Skeletal muscle satellite cell (primary cell): ENCODE results near the gene NCOA7. TPM values are rescaled to one million over a fixed set of nuclear protein-coding genes. Genes with fewer than 3 reads are reported as not detected.
"Not testable (repeated sequence)": the region's sequence is repeated elsewhere in the genome, so short reads cannot be mapped to it uniquely, and the experiment has no call there.

Source experiments
- H3K27me3 ChIP-seq: 2 replicates; pipeline ENCODE4 v1.7.0; 2013; ENCODE audit warnings: low read length; ENCODE audit not compliant: control insufficient read depth, insufficient read depth
- H3K36me3 ChIP-seq: 2 replicates; pipeline ENCODE4 v1.7.0; 2013; ENCODE audit warnings: mild to moderate bottlenecking, control low read depth, low read length; ENCODE audit not compliant: insufficient read depth
- H3K4me1 ChIP-seq: 2 replicates; pipeline ENCODE4 v1.7.0; 2013; ENCODE audit warnings: low read length; ENCODE audit not compliant: control insufficient read depth, insufficient read depth
- H3K4me2 ChIP-seq: 2 replicates; pipeline ENCODE4 v1.7.0; 2013; ENCODE audit warnings: mild to moderate bottlenecking, low read length
- H3K4me3 ChIP-seq: 2 replicates; pipeline ENCODE4 v1.7.0; 2013; ENCODE audit warnings: low read length
- H3K9ac ChIP-seq: 2 replicates; pipeline ENCODE4 v1.7.0; 2013; ENCODE audit warnings: mild to moderate bottlenecking, low read depth, low read length, moderate library complexity
- H3K9me3 ChIP-seq: replicated peaks from 2 replicates; pipeline ENCODE4 v1.7.0; 2013; ENCODE audit warnings: mild to moderate bottlenecking, control low read depth, low read length
- small RNA-seq: library from RNA; depleted of rRNA; stranded (forward); fragments of <200 nt; gene quantifications from one replicate; pipeline ENCODE3, GENCODE V24; 2012

Gene NCOA7

DNA sequence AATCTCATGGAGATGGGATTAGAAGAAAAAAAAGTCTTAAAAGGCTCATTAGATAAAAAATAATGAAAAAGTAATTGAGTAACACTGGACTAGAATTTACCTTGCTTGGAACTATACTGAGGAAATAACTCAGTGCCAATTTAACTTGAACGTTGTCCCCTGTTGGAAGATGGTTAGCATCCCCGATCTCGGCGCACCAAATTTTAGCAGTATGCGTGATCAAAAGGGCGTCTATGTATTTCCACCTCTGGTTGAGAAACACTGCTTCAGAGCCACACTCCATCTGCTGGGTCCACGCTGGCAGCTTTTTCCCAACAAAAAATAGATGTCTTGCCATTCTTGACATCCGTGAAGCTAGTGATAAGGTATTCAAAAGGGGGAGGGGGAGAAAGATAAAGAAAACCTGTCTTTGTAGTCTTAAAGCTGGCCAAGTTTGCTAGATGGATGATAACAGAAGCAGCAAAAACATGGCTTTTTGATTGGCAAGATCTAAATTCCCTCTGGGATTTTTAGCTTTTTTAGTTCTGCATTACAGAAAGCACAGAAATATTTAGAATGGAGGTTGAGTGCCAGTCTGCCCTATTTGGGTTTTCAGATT is 172.2 kb downstream of the NCOA7 start:
- Histone ChIP-seq H3K36me3 (no peaks in the 10 kb centered on the region), H3K4me3 (no peak overlapping the region), H3K27me3 (no peaks in the 10 kb centered on the region), H3K4me1 (peaks cover 6% of the 10 kb centered on the region), H3K9me3 (no peaks in the 10 kb centered on the region), H3K9ac (no peak overlapping the region), H3K4me2 (no peak overlapping the region)

DNA sequence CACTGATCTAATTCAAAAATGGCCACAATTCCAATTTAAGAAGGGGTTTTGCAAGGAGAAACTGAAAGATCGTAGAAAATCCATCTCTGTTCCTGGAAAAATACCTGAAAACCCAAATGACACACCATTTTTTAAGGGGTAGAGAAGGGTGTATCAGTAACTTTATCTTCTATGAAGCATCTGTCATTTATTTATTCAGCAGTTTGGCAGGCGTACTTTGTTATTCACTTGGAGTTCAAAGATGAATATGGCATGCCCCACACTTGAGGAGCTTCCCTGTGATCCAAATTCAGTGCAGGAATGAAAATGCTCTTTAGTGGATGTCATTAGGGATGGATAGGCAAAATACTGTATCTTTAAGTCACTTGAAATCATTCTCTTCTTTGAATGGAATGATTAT is 173.1 kb downstream of the NCOA7 start:
- Histone ChIP-seq H3K36me3 (no peaks in the 10 kb centered on the region), H3K4me2 (no peak overlapping the region), H3K4me1 (no peaks in the 10 kb centered on the region), H3K4me3 (no peak overlapping the region), H3K9me3 (no peaks in the 10 kb centered on the region), H3K27me3 (no peaks in the 10 kb centered on the region), H3K9ac (no peak overlapping the region)

DNA sequence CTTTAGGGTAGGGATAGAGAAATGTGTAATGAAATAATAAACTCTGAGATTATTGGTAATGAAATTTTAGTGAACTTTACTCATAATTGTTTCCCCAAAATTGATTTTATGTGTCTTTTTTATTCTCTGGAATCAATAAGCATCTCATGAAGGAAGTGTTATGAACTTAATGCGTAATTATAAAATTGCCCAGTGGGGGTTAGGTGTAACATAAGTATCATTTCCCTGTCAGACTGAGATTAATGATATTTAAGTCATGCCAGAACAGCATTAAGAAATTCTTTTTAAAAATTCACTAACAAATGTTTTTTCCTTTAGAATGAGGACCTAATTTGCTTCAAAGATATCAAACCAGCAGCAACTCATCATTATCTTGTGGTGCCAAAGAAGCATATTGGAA is 175.8 kb downstream of the NCOA7 start:
- H3K36me3 ChIP-seq: no peaks in the 10 kb centered on the region
- no peaks in the 10 kb centered on the region for H3K9me3 ChIP-seq
- H3K4me3 ChIP-seq: no peak overlapping the region
- H3K27me3 ChIP-seq: no peaks in the 10 kb centered on the region
- H3K4me1 ChIP-seq: no peaks in the 10 kb centered on the region
- no peak overlapping the region for H3K4me2 ChIP-seq
- no peak overlapping the region for H3K9ac ChIP-seq

DNA sequence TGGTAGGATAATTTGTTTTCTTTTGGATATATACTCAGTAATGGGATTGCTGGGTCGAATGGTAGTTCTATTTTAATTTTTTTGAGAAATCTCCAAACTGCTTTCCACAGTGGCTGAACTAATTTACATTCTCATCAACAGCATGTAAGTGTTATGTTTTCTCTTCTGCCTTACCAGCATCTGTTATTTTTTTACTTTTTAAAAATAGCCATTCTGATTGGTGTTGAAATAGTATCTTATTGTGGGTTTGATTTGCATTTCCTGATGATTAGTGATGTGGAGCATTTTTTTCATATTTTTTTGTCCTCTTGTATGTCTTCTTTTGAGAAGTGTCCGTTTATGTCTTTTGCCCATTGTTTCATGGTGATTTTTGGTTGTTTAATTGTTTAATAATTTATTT is 177.7 kb downstream of the NCOA7 start:
- Histone ChIP-seq H3K9me3 (no peaks in the 10 kb centered on the region), H3K36me3 (no peaks in the 10 kb centered on the region), H3K4me2 (no peak overlapping the region), H3K4me1 (no peaks in the 10 kb centered on the region), H3K4me3 (no peak overlapping the region), H3K27me3 (no peaks in the 10 kb centered on the region), H3K9ac (no peak overlapping the region)

DNA sequence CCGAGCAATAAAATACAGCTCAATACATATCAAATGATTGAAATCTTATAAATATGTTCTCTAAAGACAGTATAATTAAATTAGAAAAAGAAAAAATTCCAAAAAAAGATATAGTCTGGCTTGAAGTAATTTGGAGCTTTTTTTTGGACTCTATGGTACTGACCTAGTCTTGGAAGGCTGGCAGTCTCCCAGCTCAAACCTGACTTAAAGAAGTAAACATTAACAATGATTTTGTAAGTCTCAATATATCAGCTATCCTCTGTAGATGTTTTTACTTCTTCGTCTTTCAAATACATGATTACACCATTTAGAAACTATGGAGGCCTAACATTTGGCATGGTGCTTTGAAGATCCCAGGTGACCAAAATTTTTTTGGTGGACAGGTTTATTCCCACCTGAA is 180.0 kb downstream of the NCOA7 start:
- Histone ChIP-seq H3K4me3 (no peak overlapping the region), H3K4me2 (no peak overlapping the region), H3K9me3 (no peaks in the 10 kb centered on the region), H3K36me3 (peaks cover 5% of the 10 kb centered on the region), H3K4me1 (no peaks in the 10 kb centered on the region), H3K27me3 (no peaks in the 10 kb centered on the region), H3K9ac (no peak overlapping the region)

DNA sequence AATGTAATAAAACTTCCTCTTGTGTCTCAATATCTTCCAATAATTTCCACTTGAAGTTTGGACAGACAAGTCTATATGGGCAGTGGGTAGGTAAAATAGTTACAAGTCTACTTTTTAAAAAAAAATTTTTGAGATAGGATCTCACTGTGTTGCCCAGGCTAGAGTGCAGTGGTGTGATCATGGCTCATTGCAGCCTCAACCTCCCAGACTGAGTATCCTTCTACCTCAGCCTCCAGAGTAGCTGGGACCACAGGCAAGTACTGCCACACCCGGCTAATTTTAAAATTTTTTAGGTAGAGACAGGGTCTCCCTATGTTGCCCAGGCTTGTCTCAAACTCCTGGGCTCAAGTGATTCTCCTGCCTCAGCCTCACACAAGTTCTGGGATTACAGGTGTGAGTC is 181.7 kb downstream of the NCOA7 start:
- H3K9ac ChIP-seq, H3K27me3 ChIP-seq, H3K4me1 ChIP-seq, H3K36me3 ChIP-seq, H3K9me3 ChIP-seq, H3K4me3 ChIP-seq, H3K4me2 ChIP-seq: not testable (repeated sequence)

DNA sequence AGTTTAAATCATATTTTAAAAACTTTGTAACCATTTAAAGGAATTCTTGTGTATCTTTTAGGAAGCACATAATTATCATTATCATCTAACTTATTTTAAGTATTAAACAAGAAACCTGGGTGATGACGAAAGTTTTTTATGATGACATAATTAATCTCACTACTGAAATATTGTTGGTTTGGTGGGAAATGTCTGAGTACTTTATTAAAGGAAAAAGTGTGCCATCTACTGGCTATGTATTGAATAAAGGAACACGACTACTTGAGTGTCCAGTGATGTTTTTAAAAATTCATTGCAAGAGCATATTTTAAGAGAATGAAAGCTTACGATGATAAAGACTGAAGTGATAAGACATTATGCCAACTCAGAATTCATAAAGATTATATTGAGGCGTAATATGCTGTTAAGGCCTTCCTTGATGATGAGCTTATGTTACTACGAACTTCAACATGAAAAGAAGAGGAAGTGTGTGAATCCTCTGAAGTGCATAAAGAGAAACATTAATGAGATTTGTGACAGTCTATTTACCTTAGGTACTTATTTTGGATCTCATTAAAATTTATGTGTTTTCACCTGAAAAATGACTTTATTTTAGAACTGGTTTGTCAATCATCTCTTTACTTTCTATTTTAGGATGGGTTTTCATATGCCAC is 183.6 kb downstream of the NCOA7 start:
- no peaks in the 10 kb centered on the region for H3K27me3 ChIP-seq
- peaks cover 5% of the 10 kb centered on the region for H3K36me3 ChIP-seq
- no peak overlapping the region for H3K4me3 ChIP-seq
- no peaks in the 10 kb centered on the region for H3K4me1 ChIP-seq
- H3K9ac ChIP-seq: no peak overlapping the region
- H3K4me2 ChIP-seq: no peak overlapping the region
- no peaks in the 10 kb centered on the region for H3K9me3 ChIP-seq

DNA sequence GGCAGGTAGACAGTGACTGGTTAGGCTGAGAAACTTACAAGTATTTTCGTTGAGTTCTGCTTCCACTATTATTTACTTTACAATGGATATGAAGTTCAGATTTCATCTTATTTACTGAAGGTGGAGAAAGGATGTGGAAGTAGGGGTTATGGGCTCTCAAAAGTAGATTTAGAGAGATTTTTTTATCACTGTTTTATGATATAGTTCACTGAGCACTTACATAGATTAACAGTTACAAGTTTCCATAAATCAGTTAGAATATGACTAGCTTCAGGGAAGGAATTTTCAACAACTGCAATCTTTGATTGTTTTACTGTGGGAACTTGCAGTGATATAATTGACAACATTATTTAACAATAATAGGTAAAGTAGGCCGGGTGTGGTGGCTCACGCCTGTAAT is 188.3 kb downstream of the NCOA7 start:
- no peaks in the 10 kb centered on the region for H3K27me3 ChIP-seq
- H3K4me1 ChIP-seq: peaks cover 12% of the 10 kb centered on the region
- no peak overlapping the region for H3K4me2 ChIP-seq
- no peaks in the 10 kb centered on the region for H3K9me3 ChIP-seq
- H3K36me3 ChIP-seq: peaks cover 5% of the 10 kb centered on the region
- H3K4me3 ChIP-seq: no peak overlapping the region
- H3K9ac ChIP-seq: no peak overlapping the region

Small RNA genes within 50 kb of the gene (small RNA-seq; reads per million reads assigned to genes)
- gene RNA5SP216: not detected
